Endothelial cell of umbilical vein (primary cell): ENCODE results near the gene CCDC102B. TPM values are rescaled to one million over a fixed set of nuclear protein-coding genes. Genes with fewer than 3 reads are reported as not detected.

Source experiments
- BruUV-seq: library from RNA; stranded (reverse); fragments of 400-500 nt; replicated peaks from 2 replicates; lab custom pipeline; 2021; lab: Mats Ljungman, UMichigan
- CTCF ChIA-PET: fragments of 300-600, 350-600 bp; sonication (Branson Sonifier 250); formaldehyde crosslinking; loops from one replicate; lab custom pipeline; 2021; ENCODE audit warnings: antibody characterized with exemption, inconsistent platforms; lab: Charles Lee
- POLR2A ChIA-PET: fragments of 300-600, 350-600 bp; sonication (Branson Sonifier 250); formaldehyde crosslinking; loops from one replicate; lab custom pipeline; 2021; ENCODE audit warnings: antibody characterized with exemption, inconsistent platforms; lab: Charles Lee
- DNase-seq: peaks from one replicate; pipeline ENCODE4 v3.0.0-alpha.2; 2011; ENCODE audit warnings: low read depth, low spot score
- FAIRE-seq: peaks from 2 replicates; lab custom pipeline; 2011; peaks lifted over from hg19 to GRCh38; lab: Jason Lieb, UNC
- H2AFZ ChIP-seq: 2 replicates; pipeline ENCODE4 v1.6.0; 2012; ENCODE audit warnings: low read depth, low read length, control low read depth, inconsistent platforms
- H3K27ac ChIP-seq: 2 replicates; pipeline ENCODE4 v1.5.1; 2011; ENCODE audit warnings: low read depth, mild to moderate bottlenecking, control low read depth, low read length, moderate library complexity; ENCODE audit not compliant: insufficient read depth
- H3K27me3 ChIP-seq, 2 experiments: 2 replicates each; pipeline versions ENCODE4 v1.6.0 to v1.6.1; 2011; ENCODE audit warnings: low read length in 2 of 2, mixed read lengths in 1 of 2; ENCODE audit not compliant: control insufficient read depth in 2 of 2, insufficient read depth in 2 of 2
- H3K36me3 ChIP-seq, 2 experiments: 2 replicates in 1 of 2; 3 replicates in 1 of 2; pipeline ENCODE4 v1.5.1; 2011; ENCODE audit warnings: low read length in 2 of 2, mild to moderate bottlenecking in 1 of 2, moderate library complexity in 1 of 2; ENCODE audit not compliant: control insufficient read depth in 2 of 2, insufficient read depth in 2 of 2; ENCODE audit errors: extremely low read depth in 1 of 2
- H3K4me1 ChIP-seq: 3 replicates; pipeline ENCODE4 v1.5.1; 2011; ENCODE audit warnings: mild to moderate bottlenecking, low read length; ENCODE audit not compliant: control insufficient read depth, insufficient read depth; ENCODE audit errors: extremely low read depth
- H3K4me2 ChIP-seq: 2 replicates; pipeline ENCODE4 v1.6.1; 2011; ENCODE audit warnings: low read length, control low read depth, mixed read lengths; ENCODE audit not compliant: insufficient read depth
- H3K4me3 ChIP-seq, 3 experiments: fragments of 200-600 bp in 1 of 3; sonication (generic), shearing (Covaris generic) in 1 of 3; replicated peaks in 1 of 3; 2 replicates each; pipeline ENCODE4 v1.5.1; 2011 to 2016; ENCODE audit warnings: control low read depth in 3 of 3, low read length in 3 of 3, mild to moderate bottlenecking in 2 of 3, inconsistent platforms in 1 of 3, low read depth in 1 of 3, moderate library complexity in 1 of 3; ENCODE audit not compliant: insufficient read depth in 1 of 3
- H3K79me2 ChIP-seq: 2 replicates; pipeline ENCODE4 v1.6.0; 2012; ENCODE audit warnings: low read length, inconsistent platforms; ENCODE audit not compliant: control insufficient read depth, insufficient read depth
- H3K9ac ChIP-seq: replicated peaks from 2 replicates; pipeline ENCODE3; 2011; ENCODE audit warnings: low read length, control low read depth; ENCODE audit not compliant: insufficient read depth; ENCODE audit errors: extremely low read depth
- H3K9me1 ChIP-seq: replicated peaks from 3 replicates; pipeline ENCODE4 v1.6.0; 2011; ENCODE audit warnings: mild to moderate bottlenecking, low read length; ENCODE audit not compliant: control insufficient read depth, insufficient read depth; ENCODE audit errors: extremely low read depth
- H3K9me3 ChIP-seq: replicated peaks from 2 replicates; pipeline ENCODE4 v1.5.1; 2012; ENCODE audit warnings: low read length, inconsistent platforms; ENCODE audit not compliant: control insufficient read depth, insufficient read depth
- H4K20me1 ChIP-seq: replicated peaks from 2 replicates; pipeline ENCODE3; 2011; ENCODE audit warnings: mild to moderate bottlenecking, low read length; ENCODE audit not compliant: control insufficient read depth, insufficient read depth; ENCODE audit errors: extremely low read depth
- CTCF ChIP-seq, 2 donors: IDR thresholded peaks; 1 replicate in 1 of 2; 2 replicates in 1 of 2; pipeline ENCODE4 v1.5.1; 2011; ENCODE audit warnings: low read length in 2 of 2, mild to moderate bottlenecking in 2 of 2, moderate library complexity in 2 of 2, control low read depth in 1 of 2, inconsistent platforms in 1 of 2, low read depth in 1 of 2; ENCODE audit not compliant: insufficient read depth in 1 of 2; ENCODE audit errors: extremely low read depth in 1 of 2
- EZH2 ChIP-seq: IDR thresholded peaks from 2 replicates; pipeline ENCODE4 v1.6.1; 2012; ENCODE audit warnings: borderline replicate concordance, low read depth, mild to moderate bottlenecking, moderate library complexity, low read length, inconsistent platforms; ENCODE audit not compliant: severe bottlenecking
- FOS ChIP-seq: IDR thresholded peaks from 2 replicates; pipeline ENCODE4 v1.6.1; 2011; ENCODE audit warnings: mild to moderate bottlenecking, low read length, moderate library complexity, borderline replicate concordance; ENCODE audit not compliant: insufficient read depth
- GATA2 ChIP-seq: IDR thresholded peaks from 2 replicates; pipeline ENCODE4 v1.7.0; 2011; ENCODE audit warnings: low read depth, mild to moderate bottlenecking, moderate library complexity, mixed read lengths, low read length; ENCODE audit not compliant: insufficient read length, insufficient read depth
- JUN ChIP-seq: IDR thresholded peaks from 2 replicates; pipeline ENCODE4 v1.6.1; 2011; ENCODE audit warnings: borderline replicate concordance, low read depth; ENCODE audit not compliant: insufficient read length, insufficient read depth
- MYC ChIP-seq: IDR thresholded peaks from one replicate; pipeline ENCODE4 v1.6.1; 2011; ENCODE audit warnings: mild to moderate bottlenecking, low read depth, low read length
- POLR2A ChIP-seq: IDR thresholded peaks from 2 replicates; pipeline ENCODE4 v1.6.1; 2012; ENCODE audit warnings: low read depth, mild to moderate bottlenecking, control low read depth, low read length
- POLR2AphosphoS5 ChIP-seq: IDR thresholded peaks from 2 replicates; pipeline ENCODE4 v1.6.1; 2012; ENCODE audit warnings: low read depth, mild to moderate bottlenecking, control low read depth, low read length, moderate library complexity; ENCODE audit not compliant: insufficient read depth
- dilution Hi-C: fragments of 300-500 bp; cut with MboI; formaldehyde crosslinking; loops from one replicate; pipeline ENCODE4 v1.15.0; 2019; ENCODE audit warnings: low sequenced_read_pairs; ENCODE audit not compliant: extremely low pct_ligation_motif_present
- intact Hi-C: fragments of 100-400 bp; cut with micrococcal nuclease; formaldehyde crosslinking; loops from one replicate; pipeline ENCODE4 v1.10.0; 2022
- polyA plus RNA-seq, 4 experiments: library from polyadenylated mRNA; depleted of rRNA in 3 of 4; stranded (reverse) in 3 of 4; unstranded in 1 of 4; fragments of >200 nt; gene quantifications; 2 replicates each; pipeline versions ENCODE4 v1.2.1 to v1.2.3, GENCODE V29; 2011 to 2012; ENCODE audit warnings: missing spikeins in 1 of 4
- total RNA-seq: library from RNA; stranded (reverse); gene quantifications from 2 replicates; pipeline ENCODE4 v1.2.3, GENCODE V29; 2021
- TF ChIP-seq, protein P1 (sequence below): IDR thresholded peaks from 2 replicates; pipeline ENCODE4 v1.6.1; 2011; ENCODE audit not compliant: insufficient read depth, insufficient read length

Gene CCDC102B
- total and polyA plus RNA-seq, 2 donors (not counting 3 experiments of a cell fraction or from before 2014, with no cell fraction given): 0.21 to 0.62 TPM

GRCh38 chr18:68915061-68915460, 117.2 kb downstream of the CCDC102B start:
- no peak for FAIRE-seq
- no peak overlapping the region for H3K27ac ChIP-seq
- H3K27me3 ChIP-seq: no peaks in the 10 kb centered on the region
- no peak overlapping the region for H3K9ac ChIP-seq
- no peak for DNase-seq
- dilution Hi-C loops (no loop called here), intact Hi-C loops (no loop called here)
- no TSS peak for BruUV-seq
- ChIA-PET CTCF (no interaction called here), POLR2A (interaction anchor here (0.7 kb wide), 1 partner anchor 102 kb away, joined by 3 read pairs; no protein-coding TSS in a partner anchor)
- H3K36me3 ChIP-seq: no peaks in the 10 kb centered on the region
- H3K4me2 ChIP-seq: no peak overlapping the region
- no peak overlapping the region for H3K4me3 ChIP-seq
- no peaks in the 10 kb centered on the region for H3K79me2 ChIP-seq
- H2AFZ ChIP-seq: no peak overlapping the region
- H3K4me1 ChIP-seq: no peaks in the 10 kb centered on the region
- TF ChIP-seq, protein P1, sequence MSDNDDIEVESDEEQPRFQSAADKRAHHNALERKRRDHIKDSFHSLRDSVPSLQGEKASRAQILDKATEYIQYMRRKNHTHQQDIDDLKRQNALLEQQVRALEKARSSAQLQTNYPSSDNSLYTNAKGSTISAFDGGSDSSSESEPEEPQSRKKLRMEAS: no peak
- no peak for TF ChIP-seq MYC
- TF ChIP-seq POLR2AphosphoS5: no peak
- no peak for TF ChIP-seq EZH2
- no peak for TF ChIP-seq JUN
- no peak for TF ChIP-seq POLR2A
- TF ChIP-seq CTCF (IDR thresholded peaks at IDR 0.05; ENCODE audit: extremely low read depth in 1 of 2, insufficient read depth in 1 of 2, low read depth in 1 of 2, low read length in 2 of 2): no peak
- TF ChIP-seq GATA2: no peak
- TF ChIP-seq FOS: no peak
- H3K9me3 ChIP-seq: no peaks in the 10 kb centered on the region
- no peaks in the 10 kb centered on the region for H4K20me1 ChIP-seq
- H3K9me1 ChIP-seq: no peaks in the 10 kb centered on the region
